Measurements from ENCODE around the gene CSF1R.

- TF ChIP-seq POLR2AphosphoS5 (IDR thresholded peaks at IDR 0.05; ENCODE audit: insufficient read depth, low read depth, low read length) (no peak), FOS (IDR thresholded peaks at IDR 0.05; ENCODE audit: borderline replicate concordance, insufficient read depth, low read length) (no peak), CTCF (IDR thresholded peaks at IDR 0.05; ENCODE audit: extremely low read depth in 1 of 2, insufficient read depth in 1 of 2, low read depth in 1 of 2, low read length in 2 of 2) (no peak)
Observed at GRCh38 chr5:150053713-150054392, 32.5 kb downstream of the CSF1R start.
